ENCODE measurements around the gene E2F6. TPM values are rescaled to one million over a fixed set of nuclear protein-coding genes. Genes with fewer than 3 reads are reported as not detected.

The E2F6 gene
- total RNA-seq, 6 donors from 2014 or later, result 5.3 to 15.8 (median 13.4) TPM

DNA sequence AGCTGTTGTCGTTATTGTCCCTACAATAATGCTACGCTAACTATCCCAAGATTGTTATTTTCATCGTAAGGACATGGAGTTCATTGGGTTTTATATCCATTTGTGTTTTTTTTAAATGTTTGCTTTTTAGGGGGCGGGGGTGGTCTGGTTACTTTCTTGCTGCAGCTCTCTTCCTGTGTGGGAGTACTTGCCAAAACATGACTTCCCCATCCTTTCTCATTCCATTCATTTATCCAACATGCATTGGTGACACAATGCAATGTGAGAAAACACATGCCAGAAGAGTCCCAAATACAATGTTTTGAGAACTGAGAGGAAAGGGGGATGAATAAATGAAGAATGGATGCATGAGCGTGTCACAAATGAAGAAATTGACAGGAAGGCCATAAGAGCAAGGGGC, 55.9 kb downstream of the E2F6 start:
- H3K27ac ChIP-seq, result no peak overlapping the region
- no peak for TF ChIP-seq EP300 (IDR thresholded peaks at IDR 0.05)
- no peak for TF ChIP-seq POLR2AphosphoS5 (IDR thresholded peaks at IDR 0.05)
- TF ChIP-seq POLR2A (IDR thresholded peaks at IDR 0.05), result no peak
- TF ChIP-seq, protein P1, sequence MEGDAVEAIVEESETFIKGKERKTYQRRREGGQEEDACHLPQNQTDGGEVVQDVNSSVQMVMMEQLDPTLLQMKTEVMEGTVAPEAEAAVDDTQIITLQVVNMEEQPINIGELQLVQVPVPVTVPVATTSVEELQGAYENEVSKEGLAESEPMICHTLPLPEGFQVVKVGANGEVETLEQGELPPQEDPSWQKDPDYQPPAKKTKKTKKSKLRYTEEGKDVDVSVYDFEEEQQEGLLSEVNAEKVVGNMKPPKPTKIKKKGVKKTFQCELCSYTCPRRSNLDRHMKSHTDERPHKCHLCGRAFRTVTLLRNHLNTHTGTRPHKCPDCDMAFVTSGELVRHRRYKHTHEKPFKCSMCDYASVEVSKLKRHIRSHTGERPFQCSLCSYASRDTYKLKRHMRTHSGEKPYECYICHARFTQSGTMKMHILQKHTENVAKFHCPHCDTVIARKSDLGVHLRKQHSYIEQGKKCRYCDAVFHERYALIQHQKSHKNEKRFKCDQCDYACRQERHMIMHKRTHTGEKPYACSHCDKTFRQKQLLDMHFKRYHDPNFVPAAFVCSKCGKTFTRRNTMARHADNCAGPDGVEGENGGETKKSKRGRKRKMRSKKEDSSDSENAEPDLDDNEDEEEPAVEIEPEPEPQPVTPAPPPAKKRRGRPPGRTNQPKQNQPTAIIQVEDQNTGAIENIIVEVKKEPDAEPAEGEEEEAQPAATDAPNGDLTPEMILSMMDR (IDR thresholded peaks at IDR 0.05), result no peak
- H3K4me3 ChIP-seq, result no peak overlapping the region
- ATAC-seq (ENCODE audit: low FRiP score in 2 of 2) (no peak), DNase-seq (no peak)
- H3K9me3 ChIP-seq, result no peaks in the 10 kb centered on the region
- peaks cover 4 to 12% (median 10%) of the 10 kb centered on the region in 4 donors for H3K4me1 ChIP-seq
- 86 to 89% methylated on average over 5 of the region's 5 CpGs for WGBS, 2 donors
- no peaks in the 10 kb centered on the region for H3K36me3 ChIP-seq
- no peaks in the 10 kb centered on the region for H3K27me3 ChIP-seq

GRCh38 chr2:11409572-11409959, 56.4 kb downstream of the E2F6 start:
- 81 to 94% methylated on average over 1 of the region's 1 CpG for WGBS, 2 donors
- Histone ChIP-seq H3K4me3 (no peak overlapping the region), H3K27ac (no peak overlapping the region), H3K27me3 (no peaks in the 10 kb centered on the region), H3K36me3 (no peaks in the 10 kb centered on the region), H3K4me1 (peaks cover 4 to 17% (median 10%) of the 10 kb centered on the region in 4 donors), H3K9me3 (no peaks in the 10 kb centered on the region)
- ATAC-seq (ENCODE audit: low FRiP score in 2 of 2) (no peak), DNase-seq (no peak)
- no peak for TF ChIP-seq POLR2A (IDR thresholded peaks at IDR 0.05)
- TF ChIP-seq, protein P1 (IDR thresholded peaks at IDR 0.05), result no peak
- TF ChIP-seq POLR2AphosphoS5 (IDR thresholded peaks at IDR 0.05), result no peak
- TF ChIP-seq EP300 (IDR thresholded peaks at IDR 0.05), result no peak

DNA sequence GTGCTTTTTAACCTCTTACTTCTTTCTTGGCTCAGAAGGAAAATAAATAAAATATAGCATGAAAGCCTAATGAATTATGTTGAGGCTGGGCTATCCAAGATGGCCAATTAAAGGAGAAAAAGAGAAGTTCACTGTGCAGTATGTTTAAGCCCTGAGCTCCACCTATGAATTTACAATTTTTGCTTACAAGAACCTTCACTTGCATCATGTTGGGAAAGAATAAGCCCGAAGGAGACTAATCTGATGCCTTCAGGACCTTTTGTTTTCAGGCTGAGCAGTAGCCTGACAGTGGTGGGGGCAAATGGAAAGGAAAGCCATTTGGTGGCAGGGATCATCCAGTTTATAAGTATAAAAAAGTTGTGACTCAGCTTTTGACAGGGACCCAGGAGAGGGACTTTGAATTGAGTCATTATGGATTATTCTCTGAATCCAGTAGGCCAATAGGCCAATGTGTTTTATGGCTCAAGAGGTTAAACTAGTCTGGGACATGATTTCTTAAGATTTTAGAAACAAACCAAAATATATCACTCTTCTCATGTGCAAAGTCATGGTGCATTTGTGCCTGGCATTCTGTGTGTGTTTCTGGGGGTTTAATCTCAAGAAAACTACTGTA, 56.9 kb downstream of the E2F6 start:
- H3K9me3 ChIP-seq, result no peaks in the 10 kb centered on the region
- ATAC-seq (ENCODE audit: low FRiP score in 2 of 2), result no peak
- TF ChIP-seq, protein P1 (IDR thresholded peaks at IDR 0.05), result no peak
- no peak for TF ChIP-seq POLR2A (IDR thresholded peaks at IDR 0.05)
- TF ChIP-seq POLR2AphosphoS5 (IDR thresholded peaks at IDR 0.05), result no peak
- no peak for TF ChIP-seq EP300 (IDR thresholded peaks at IDR 0.05)
- 70 to 74% methylated on average over 1 of the region's 1 CpG for WGBS, 2 donors
- H3K36me3 ChIP-seq, result no peaks in the 10 kb centered on the region
- H3K4me3 ChIP-seq, result no peak overlapping the region
- no peak for DNase-seq
- peaks cover 4 to 22% (median 10%) of the 10 kb centered on the region in 4 donors for H3K4me1 ChIP-seq
- no peak overlapping the region for H3K27ac ChIP-seq
- H3K27me3 ChIP-seq, result no peaks in the 10 kb centered on the region

DNA sequence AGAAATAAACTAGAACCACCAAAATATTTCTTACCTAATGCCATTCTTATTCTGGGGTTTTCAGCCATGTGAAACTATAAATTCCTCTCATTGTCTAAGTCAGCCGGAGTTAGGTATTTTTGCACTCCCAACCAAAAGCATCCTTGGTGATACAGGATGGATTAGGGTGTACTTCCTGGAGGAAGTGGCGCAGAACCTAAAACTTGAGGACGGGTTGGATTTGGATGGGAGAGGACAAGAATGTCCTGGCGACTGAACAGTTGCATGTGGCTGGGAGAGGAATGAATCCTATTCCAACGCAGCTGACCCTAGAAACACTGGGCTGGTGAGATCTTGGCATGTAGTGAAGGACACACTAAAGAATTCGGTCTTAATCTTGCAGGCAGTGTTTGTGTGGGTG, 58.5 kb downstream of the E2F6 start:
- TF ChIP-seq, protein P1 (IDR thresholded peaks at IDR 0.05), result no peak
- no peak for TF ChIP-seq POLR2A (IDR thresholded peaks at IDR 0.05)
- no peak for TF ChIP-seq POLR2AphosphoS5 (IDR thresholded peaks at IDR 0.05)
- no peak for TF ChIP-seq EP300 (IDR thresholded peaks at IDR 0.05)

GRCh38 chr2:11406958-11407381, 59.0 kb downstream of the E2F6 start:
- H3K9me3 ChIP-seq, result no peaks in the 10 kb centered on the region
- H3K4me3 ChIP-seq, result no peak overlapping the region
- DNase-seq (no peak), ATAC-seq (ENCODE audit: low FRiP score in 2 of 2) (no peak)
- no peak for TF ChIP-seq EP300 (IDR thresholded peaks at IDR 0.05)
- no peak for TF ChIP-seq POLR2AphosphoS5 (IDR thresholded peaks at IDR 0.05)
- TF ChIP-seq, protein P1 (IDR thresholded peaks at IDR 0.05), result no peak
- peak overlapping the region in 3 of 4 donors; percentile 63 to 78 (median 67) for H3K27ac ChIP-seq
- H3K27me3 ChIP-seq, result no peaks in the 10 kb centered on the region
- peaks cover 0 to 24% (median 6%) of the 10 kb centered on the region in 4 donors for H3K4me1 ChIP-seq
- H3K36me3 ChIP-seq, result no peaks in the 10 kb centered on the region
- WGBS, 2 donors, result 72 to 76% methylated on average over 3 of the region's 3 CpGs

More for the DNA sequence above, 58.5 kb downstream of the E2F6 start:
- H3K9me3 ChIP-seq, result no peaks in the 10 kb centered on the region
- ATAC-seq (ENCODE audit: low FRiP score in 2 of 2) (no peak), DNase-seq (no peak)
- peak overlapping the region in 2 of 4 donors; percentile 63 to 78 for H3K27ac ChIP-seq
- H3K36me3 ChIP-seq, result no peaks in the 10 kb centered on the region
- no peak overlapping the region for H3K4me3 ChIP-seq
- H3K27me3 ChIP-seq, result no peaks in the 10 kb centered on the region
- 76 to 79% methylated on average over 6 of the region's 6 CpGs for whole genome bisulfite sequencing, 2 donors
- H3K4me1 ChIP-seq, result peaks cover 4 to 28% (median 10%) of the 10 kb centered on the region in 4 donors
